Activated effector memory CD4-positive, alpha-beta T cell treated with anti-CD3 and anti-CD28 coated beads, Interleukin-2, amount 50 U/mL, for 16 hours (primary cell): Measurements from ENCODE around the gene MEPCE.

Experiments
- DNase-seq: peaks from one replicate; pipeline ENCODE4 v3.0.0-alpha.2; 2020

The MEPCE gene

DNA sequence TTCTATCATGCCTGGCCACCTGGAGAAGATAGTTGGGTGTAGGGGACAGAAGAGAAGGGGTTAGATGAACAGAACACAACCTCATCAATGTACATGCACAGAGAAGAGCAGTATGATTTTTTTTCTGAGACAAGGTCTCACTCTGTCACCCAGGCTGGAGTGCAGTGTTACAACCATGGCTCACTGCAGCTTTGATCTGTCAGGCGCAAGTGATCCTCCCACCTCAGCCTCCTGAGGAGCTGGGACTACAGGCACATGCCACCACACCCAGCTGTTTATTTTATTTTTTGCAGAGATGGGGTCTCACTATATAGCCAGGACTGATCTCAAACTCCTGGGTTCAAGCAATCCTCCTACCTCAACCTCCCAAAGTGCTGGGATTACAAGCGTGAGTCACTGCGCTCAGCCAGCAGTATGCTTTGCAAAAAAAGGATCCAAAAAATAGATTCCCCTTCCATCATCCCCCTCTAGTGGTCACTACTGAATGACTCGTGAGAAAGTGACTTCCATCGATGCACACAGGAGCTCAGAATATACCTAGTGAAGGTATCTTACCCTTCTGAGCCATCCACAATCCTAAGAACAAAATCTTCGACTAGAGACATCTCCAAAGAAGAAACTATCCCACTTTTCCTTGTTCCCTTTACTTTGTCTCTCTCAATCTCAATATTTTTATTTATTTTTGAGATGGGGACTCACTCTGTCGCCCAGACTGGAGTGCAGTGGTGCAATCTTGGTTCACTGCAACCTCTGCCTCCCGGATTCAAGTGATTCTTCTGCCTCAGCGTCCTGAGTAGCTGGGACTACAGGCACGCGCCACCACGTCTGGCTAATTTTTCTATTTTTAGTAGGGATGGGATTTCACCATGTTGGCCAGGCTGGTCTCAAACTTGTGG is 22.1 kb upstream of the MEPCE start:
- peak; percentile 66 for DNase-seq

GRCh38 chr7:100411101-100411500 is 18.5 kb upstream of the MEPCE start:
- no peak for DNase-seq

DNA sequence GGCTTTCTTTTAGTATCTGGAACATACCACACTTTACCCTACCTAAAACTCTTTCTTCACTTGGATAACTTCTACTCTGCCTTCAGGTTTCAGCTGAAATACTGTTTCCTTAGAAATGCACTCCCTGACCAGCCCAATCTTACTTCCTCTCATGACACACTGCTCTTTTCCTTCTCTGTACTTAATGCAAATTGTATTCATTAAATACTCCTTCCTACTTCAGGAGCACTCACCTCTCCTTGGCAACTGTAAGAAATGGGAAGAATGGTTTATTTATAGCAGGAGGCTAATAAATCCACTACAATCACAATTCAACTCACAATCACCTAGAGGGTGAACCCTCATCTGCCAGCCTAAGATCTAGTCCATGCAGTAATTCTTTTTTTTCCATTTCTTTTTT is 16.3 kb upstream of the MEPCE start:
- DNase-seq, result no peak

DNA sequence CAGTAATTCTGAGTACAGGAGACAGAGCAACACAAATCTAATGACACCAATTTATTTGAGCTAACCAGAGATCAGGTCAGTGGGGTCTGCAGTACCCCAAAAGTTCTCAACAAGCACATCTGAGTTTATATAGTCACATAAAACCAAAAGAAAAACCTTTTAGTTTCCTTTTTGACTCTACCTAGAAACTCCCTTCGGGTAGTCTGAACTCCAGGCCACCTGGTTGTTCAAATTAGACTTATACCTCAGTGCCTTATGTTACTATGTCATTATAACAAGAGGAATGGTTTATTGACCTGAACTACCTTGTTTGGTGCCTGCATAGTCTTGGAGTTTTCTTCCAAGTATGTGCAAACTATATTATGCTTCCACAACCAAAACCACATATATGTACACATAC is 15.7 kb upstream of the MEPCE start:
- no peak for DNase-seq

DNA sequence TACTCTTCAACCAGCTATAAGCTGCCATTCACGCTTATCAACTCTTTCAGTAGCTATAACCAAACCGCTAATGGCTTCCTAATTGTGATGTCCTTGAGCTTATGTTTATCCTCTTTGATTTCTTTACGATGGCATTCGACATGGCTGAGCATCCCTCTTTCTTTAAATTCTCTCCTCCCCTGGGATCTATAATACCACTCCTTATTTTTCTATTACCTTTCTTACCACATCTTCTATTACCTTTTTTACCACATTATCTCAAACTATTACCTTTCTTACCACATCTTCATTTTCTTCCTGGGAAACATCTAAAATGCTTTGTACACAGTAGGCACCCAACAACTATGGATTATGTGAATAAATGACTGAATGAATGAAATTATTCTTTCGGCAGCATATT is 14.2 kb upstream of the MEPCE start:
- no peak for DNase-seq

GRCh38 chr7:100418930-100419659 is 10.5 kb upstream of the MEPCE start:
- DNase-seq, result no peak

DNA sequence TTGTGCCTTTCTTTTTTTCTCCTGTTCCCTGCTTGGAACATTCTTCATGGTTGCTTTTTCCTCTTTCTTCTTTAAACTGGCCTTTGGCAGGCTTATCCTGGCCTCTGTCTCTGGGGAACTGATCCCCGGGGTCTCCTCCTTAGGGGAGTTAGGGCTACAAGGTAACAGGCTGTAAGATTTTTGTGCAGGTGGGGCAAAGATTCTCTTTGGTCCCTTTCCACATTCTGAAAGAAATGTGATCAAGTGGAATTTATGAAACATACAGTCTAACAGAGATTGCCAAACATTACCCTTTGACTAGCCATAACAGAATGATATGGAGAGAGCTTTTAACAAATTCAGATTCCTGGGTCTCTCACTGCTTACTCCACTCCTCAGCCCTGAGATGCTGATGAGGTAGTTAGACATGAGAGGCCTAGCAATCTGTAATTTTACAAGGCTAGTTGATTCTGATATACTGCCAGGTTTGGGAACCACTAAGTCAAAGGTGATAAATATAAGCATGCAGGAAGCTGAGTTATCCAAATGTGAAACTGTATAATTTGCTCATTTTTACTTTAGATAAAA is 9.9 kb upstream of the MEPCE start:
- DNase-seq, result no peak

DNA sequence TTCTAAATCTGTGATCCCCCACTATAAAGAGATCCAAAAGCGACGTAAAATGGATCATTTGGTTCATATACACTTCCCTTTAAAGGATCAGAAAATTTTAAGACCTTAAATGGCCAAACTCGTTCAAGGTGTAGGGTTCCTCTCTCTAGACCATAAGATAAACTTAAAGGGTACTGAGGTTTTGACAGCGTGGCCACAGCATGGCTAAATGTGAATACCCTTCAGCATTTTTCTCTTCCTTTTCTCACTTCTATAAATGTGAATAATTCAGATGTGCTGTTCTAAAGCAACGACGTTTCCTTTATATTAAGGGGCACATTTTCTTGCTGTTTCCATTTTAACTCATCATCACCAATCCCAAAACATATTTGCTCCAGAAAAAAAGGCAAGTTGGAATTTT is 6.3 kb upstream of the MEPCE start:
- no peak for DNase-seq

DNA sequence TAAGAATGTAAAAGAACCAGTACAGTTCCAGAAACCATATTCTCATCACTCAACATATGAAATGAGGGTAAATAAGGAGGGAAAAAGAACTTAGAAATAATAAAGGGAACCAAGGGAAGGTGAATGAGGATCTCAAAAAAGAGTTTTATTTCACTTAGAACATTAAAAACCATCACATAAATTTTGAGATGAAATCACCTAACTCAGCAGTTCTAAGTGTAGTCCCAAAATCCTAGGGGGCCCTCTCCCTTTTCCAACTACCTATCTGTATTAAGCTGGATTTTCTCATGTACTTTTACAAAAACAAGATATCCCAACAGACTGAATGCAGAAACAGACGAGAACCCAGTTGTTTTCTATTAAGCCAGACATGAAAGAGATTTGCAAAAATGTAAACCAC is 4.3 kb upstream of the MEPCE start:
- DNase-seq, result no peak

GRCh38 chr7:100426516-100426915 is 3.1 kb upstream of the MEPCE start:
- DNase-seq, result no peak

GRCh38 chr7:100427762-100428198 is 1.9 kb upstream of the MEPCE start:
- no peak for DNase-seq

- peak; percentile 98 for DNase-seq
These were observed 1.2 kb upstream of the MEPCE start, which contains the start of gene ZCWPW1 for GRCh38 chr7:100428199-100428966. TSS of gene ZCWPW1 (minus strand) at chr7:100428703. CDS start at chr7:100420649, 8,054 bp downstream.

- DNase-seq, result peak; percentile 100
These were observed 529 bp upstream of the MEPCE start for GRCh38 chr7:100428967-100429636.

DNA sequence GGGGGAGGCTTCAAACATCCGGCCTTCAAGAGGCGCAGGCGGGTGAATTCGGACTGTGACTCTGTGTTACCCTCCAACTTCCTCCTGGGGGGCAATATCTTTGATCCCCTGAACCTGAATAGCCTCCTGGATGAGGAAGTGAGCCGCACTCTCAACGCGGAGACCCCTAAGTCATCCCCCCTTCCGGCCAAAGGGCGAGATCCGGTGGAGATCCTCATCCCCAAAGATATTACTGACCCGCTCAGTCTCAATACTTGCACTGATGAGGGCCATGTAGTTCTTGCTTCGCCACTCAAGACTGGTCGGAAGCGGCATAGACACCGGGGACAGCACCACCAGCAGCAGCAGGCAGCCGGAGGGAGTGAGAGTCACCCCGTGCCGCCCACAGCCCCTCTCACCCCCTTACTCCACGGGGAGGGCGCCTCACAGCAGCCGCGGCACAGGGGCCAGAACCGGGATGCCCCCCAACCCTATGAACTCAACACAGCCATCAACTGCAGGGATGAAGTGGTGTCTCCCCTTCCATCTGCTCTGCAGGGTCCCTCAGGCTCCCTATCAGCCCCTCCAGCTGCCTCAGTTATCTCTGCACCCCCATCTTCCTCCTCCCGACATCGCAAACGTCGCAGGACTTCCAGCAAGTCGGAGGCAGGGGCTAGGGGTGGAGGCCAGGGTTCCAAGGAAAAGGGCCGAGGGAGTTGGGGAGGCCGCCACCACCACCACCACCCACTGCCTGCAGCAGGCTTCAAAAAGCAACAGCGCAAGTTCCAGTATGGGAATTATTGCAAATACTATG is 1.1 kb downstream of the MEPCE start:
- peak; percentile 81 for DNase-seq

DNA sequence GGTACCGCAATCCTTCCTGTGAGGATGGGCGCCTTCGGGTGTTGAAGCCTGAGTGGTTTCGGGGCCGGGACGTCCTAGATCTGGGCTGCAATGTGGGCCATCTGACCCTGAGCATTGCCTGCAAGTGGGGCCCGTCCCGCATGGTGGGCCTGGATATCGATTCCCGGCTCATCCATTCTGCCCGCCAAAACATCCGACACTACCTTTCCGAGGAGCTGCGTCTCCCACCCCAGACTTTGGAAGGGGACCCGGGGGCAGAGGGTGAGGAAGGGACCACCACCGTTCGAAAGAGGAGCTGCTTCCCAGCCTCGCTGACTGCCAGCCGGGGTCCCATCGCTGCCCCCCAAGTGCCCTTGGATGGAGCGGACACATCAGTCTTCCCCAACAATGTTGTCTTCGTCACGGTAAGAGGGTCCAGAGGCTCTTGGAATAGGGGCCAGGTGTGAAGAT is 1.7 kb downstream of the MEPCE start:
- no peak for DNase-seq

GRCh38 chr7:100432053-100432452 is 2.4 kb downstream of the MEPCE start:
- DNase-seq, result no peak

DNA sequence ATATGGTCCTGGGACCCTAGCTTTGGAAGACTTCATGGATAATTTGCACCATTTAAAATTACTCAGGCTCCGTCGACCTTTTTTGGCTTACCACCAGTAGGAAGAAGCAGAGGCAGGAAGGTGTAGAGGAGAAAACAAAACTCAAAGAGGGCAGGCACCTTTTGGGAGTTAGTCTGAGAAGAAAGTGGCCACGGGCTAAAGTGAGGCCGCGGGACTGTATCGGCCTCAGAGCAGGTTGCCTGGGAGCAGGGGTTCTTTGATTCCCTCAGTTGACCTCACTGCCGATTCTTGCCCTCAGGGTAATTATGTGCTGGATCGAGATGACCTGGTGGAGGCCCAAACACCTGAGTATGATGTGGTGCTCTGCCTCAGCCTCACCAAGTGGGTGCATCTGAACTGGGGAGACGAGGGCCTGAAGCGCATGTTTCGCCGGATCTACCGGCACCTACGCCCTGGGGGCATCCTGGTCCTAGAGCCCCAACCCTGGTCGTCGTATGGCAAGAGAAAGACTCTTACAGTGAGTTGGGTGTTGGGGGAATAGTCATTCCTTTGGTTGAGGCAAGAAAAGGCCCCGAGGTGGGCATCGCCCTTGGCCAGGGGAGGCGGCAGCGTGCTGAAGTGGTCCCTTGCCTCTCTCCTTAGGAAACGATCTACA is 3.1 kb downstream of the MEPCE start:
- DNase-seq, result no peak

GRCh38 chr7:100433276-100433591 is 3.6 kb downstream of the MEPCE start:
- no peak for DNase-seq

DNA sequence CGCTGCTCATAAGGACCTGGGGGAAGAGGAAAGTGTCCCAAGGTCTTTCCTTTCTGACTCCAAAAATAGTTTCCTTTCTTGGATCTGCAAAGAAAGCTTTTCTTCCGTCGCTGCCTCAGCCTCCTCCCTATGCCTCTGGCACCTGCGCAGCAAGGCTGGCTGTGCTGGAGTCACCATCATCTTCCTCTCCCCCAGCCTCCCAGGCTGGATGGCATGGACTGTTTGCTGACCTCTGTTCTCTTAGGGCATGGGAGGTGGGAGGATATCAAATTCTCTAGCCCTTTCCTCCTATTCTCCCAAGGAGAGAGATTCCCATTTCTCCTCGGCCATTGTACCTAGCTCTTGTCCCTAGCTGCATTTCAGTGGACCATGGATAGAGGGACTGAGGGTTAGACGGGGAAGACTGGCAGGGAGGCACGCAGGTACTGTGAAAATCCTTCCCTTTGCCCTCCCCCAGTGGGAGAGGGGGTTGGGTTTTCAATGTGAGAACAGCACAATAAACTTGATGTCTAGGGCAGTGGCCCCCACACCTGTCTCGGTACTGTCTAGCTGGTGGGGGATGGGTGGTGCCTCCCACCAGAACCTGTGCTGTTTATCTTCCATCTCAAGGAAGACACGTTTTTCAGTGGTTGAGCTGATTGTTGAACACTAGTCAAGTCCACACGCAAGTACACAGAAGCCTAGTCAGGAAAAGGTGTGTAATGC is 4.1 kb downstream of the MEPCE start:
- DNase-seq, result no peak
